Skeletal muscle tissue (tissue), 4 donors: ENCODE data around the gene ABCG4. TPM values are rescaled to one million over a fixed set of nuclear protein-coding genes. Genes with fewer than 3 reads are reported as not detected.

Experiments
- H3K27ac ChIP-seq: one replicate; pipeline ENCODE4 v1.7.0; 2013; ENCODE audit warnings: mild to moderate bottlenecking, low read depth, low read length, inconsistent platforms
- H3K27me3 ChIP-seq, 3 donors: one replicate each; pipeline ENCODE4 v1.7.0; 2013; ENCODE audit warnings: low read length in 3 of 3; ENCODE audit not compliant: control insufficient read depth in 3 of 3, insufficient read depth in 3 of 3
- H3K36me3 ChIP-seq, 3 donors: one replicate each; pipeline ENCODE4 v1.7.0; 2013; ENCODE audit warnings: low read length in 3 of 3; ENCODE audit not compliant: control insufficient read depth in 3 of 3, insufficient read depth in 3 of 3
- H3K4me1 ChIP-seq, 3 donors: one replicate each; pipeline ENCODE4 v1.7.0; 2013; ENCODE audit warnings: low read length in 3 of 3, mild to moderate bottlenecking in 3 of 3; ENCODE audit not compliant: control insufficient read depth in 3 of 3, insufficient read depth in 3 of 3
- H3K4me3 ChIP-seq, 3 donors: one replicate each; pipeline ENCODE4 v1.7.0; 2013; ENCODE audit warnings: low read length in 3 of 3
- H3K9ac ChIP-seq, 3 donors: one replicate each; pipeline ENCODE4 v1.7.0; 2013; ENCODE audit warnings: low read length in 3 of 3, mild to moderate bottlenecking in 3 of 3, moderate library complexity in 2 of 3, low read depth in 1 of 3
- H3K9me3 ChIP-seq, 3 donors: one replicate each; pipeline ENCODE4 v1.7.0; 2013; ENCODE audit warnings: low read length in 3 of 3; ENCODE audit not compliant: control insufficient read depth in 3 of 3
- total RNA-seq: library from RNA; depleted of rRNA; stranded (reverse); fragments of >200 nt; gene quantifications from one replicate; pipeline ENCODE4 v1.2.3, GENCODE V29; 2014
- donor health status: Osteomylitis.

The ABCG4 gene
- total RNA-seq, 1 donor from 2014 or later: under 0.01 TPM

DNA sequence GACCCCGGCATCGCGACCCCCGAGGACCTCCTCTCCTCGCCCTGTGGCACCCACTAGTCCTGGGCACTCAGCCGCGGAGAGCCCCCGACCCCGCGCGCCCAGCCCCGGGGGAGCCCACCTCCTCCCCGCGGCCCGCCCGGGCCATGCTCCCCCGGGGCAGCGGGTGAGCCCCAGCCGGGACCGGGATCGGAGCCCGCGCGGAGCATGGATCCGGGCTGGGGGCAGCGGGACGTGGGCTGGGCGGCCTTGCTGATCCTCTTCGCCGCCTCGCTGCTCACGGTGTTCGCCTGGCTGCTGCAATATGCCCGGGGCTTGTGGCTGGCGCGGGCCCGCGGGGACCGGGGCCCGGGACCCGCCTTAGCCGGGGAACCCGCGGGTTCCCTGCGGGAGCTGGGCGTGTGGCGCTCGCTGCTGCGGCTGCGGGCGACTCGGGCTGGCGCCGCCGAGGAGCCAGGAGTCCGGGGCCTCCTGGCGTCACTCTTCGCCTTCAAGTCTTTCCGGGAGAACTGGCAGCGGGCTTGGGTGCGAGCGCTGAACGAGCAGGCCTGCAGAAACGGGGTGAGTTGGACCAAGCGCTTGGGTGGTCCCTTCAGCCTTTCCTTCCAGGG, 41.2 kb upstream of the ABCG4 start:
- Histone ChIP-seq H3K4me1 (peaks cover 27 to 42% (median 30%) of the 10 kb centered on the region in 3 donors), H3K9ac (peak overlapping the region; percentile 69 to 86 (median 71)), H3K27me3 (no peaks in the 10 kb centered on the region), H3K9me3 (no peaks in the 10 kb centered on the region), H3K36me3 (peaks cover 20 to 25% (median 20%) of the 10 kb centered on the region in 3 donors), H3K27ac (peak overlapping the region; percentile 57), H3K4me3 (peak overlapping the region; percentile 65 to 85 (median 77))

DNA sequence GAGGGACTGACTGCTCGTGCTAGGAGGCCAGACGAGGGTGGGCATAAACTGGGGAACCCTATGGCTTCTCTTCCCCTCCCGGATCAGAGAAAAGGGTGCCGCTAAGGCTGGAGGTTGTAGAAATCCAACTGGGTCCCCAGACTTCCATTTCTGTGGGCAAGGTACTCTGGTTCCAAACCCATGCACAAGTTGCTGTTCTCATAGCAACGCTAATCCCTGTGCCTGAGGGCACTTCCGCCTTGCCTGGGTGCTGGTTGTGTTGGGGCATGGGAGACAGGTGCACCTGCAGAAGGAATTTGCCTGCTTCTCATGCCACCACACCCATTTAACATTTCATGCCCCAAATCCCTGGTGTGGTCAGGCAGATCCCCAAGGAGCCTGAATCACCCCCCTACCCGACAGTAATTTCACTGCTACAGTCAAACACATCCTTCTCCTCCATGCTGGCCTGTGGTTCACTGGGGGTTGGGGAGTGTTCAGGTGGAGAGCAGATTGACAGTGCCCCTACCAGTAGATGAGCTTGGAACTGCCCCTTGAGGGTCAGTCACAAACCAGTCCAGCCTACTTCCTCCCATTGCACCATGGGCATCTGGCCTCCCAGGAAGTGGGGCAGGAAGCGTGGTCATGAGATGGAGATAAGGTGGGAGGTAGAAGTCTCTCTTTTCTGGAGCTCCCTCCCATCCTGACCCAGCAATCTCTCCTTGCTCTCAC, 40.6 kb upstream of the ABCG4 start:
- H3K27ac ChIP-seq: no peak overlapping the region
- peak overlapping the region; percentile 69 to 86 (median 71) for H3K9ac ChIP-seq
- H3K4me1 ChIP-seq: peaks cover 22 to 35% (median 25%) of the 10 kb centered on the region in 3 donors
- H3K4me3 ChIP-seq: peak overlapping the region; percentile 65 to 85 (median 77)
- H3K9me3 ChIP-seq: no peaks in the 10 kb centered on the region
- H3K27me3 ChIP-seq: no peaks in the 10 kb centered on the region
- H3K36me3 ChIP-seq: peaks cover 20 to 28% (median 22%) of the 10 kb centered on the region in 3 donors

DNA sequence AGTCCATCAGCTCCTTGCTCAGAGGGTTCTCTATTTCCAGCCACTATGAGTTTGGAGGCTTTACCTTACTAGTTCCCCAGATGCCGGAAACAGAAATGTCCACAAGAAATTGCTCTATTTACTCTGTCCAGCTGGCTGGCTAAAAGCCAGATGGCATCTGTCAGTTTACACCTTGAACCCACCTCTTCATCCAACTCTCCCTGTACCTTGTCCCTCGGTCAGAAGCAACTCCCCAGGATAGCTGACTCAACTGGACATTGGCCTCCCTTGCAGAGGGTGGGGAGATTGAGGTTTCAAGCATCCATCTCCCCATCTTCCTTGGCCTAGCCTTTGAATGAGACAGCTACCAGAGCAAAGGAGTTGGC, 40.0 kb upstream of the ABCG4 start:
- no peak overlapping the region for H3K27ac ChIP-seq
- H3K36me3 ChIP-seq: peaks cover 24 to 31% (median 25%) of the 10 kb centered on the region in 3 donors
- H3K4me3 ChIP-seq: peak overlapping the region; percentile 31 to 85 (median 77)

DNA sequence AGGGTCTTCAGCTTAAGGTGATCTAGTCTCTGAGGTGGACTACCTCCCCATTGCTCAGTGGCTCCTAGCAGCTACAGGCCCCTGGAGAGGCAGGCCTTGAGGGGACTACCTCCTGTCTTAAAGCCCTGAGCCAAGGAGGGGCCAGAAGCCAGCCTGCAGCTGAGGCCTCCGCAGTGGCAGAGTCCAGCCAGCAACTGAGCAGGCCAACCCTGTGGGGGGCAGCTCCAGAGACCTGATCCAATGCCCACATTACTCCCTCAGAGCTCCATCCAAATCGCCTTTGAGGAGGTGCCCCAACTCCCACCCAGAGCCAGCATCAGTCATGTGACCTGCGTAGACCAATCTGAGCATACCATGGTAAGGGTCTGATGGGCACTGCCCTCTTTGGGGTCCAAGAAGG, 39.0 kb upstream of the ABCG4 start:
- Histone ChIP-seq H3K4me3 (no peak overlapping the region), H3K4me1 (peaks cover 20 to 26% (median 25%) of the 10 kb centered on the region in 3 donors), H3K27me3 (no peaks in the 10 kb centered on the region), H3K36me3 (peaks cover 31 to 39% (median 32%) of the 10 kb centered on the region in 3 donors), H3K27ac (no peak overlapping the region), H3K9me3 (no peaks in the 10 kb centered on the region), H3K9ac (no peak overlapping the region)

More for the DNA sequence above, 40.0 kb upstream of the ABCG4 start:
- peaks cover 20 to 30% (median 25%) of the 10 kb centered on the region in 3 donors for H3K4me1 ChIP-seq
- no peaks in the 10 kb centered on the region for H3K9me3 ChIP-seq
- H3K9ac ChIP-seq: peak overlapping the region in 2 of 3 donors; percentile 68 to 86
- H3K27me3 ChIP-seq: no peaks in the 10 kb centered on the region

DNA sequence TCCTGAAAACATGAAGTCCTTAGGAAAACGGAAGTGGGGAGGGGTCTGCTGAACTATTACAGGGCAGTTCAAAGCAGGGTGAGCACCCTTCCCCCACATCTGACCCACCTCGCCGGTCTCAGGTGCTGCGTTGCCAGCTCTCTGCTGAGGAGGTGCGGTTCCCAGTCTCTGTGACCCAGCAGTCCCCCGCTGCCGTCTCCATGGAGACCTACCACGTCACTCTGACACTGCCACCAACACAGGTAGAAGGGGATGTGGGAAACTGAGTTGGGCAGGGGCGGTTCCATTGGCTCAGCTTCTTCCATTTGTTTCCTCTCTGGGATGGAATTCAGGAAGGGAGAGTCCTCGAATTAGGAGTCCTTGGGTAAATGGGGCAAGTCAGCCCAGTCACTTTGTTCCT, 38.4 kb upstream of the ABCG4 start:
- H3K36me3 ChIP-seq: peaks cover 31 to 39% (median 33%) of the 10 kb centered on the region in 3 donors
- no peak overlapping the region for H3K27ac ChIP-seq
- peaks cover 20 to 26% (median 25%) of the 10 kb centered on the region in 3 donors for H3K4me1 ChIP-seq

DNA sequence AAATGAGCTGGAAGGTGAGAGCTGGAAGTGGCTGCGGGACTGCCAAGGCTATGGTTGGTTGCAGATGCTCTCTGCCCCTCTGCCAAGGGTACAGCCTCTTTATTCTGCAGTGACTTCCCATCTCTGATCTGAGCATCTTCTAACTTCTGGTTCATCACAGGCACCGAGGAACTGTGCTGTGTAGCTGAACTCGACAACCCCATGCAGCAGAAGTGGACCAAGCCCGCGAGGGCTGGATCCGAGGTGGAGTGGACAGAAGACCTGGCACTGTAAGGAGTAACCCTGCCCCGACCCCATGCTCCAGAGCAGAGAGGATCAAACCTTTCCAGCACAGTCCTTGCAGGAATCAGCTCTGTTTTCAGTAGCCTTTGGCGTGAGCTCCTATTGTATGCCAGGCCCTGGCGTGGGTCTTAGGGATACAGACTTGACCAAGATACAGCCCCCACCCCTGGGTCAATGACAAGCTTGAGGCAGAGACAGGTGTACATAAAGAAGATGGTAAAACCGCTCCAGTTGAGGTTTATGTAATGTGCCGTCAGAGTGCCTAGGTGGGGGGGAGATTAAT, 37.4 kb upstream of the ABCG4 start:
- H3K27ac ChIP-seq: no peak overlapping the region
- no peaks in the 10 kb centered on the region for H3K9me3 ChIP-seq
- peaks cover 18 to 24% (median 20%) of the 10 kb centered on the region in 3 donors for H3K4me1 ChIP-seq
- no peak overlapping the region for H3K9ac ChIP-seq
- H3K27me3 ChIP-seq: no peaks in the 10 kb centered on the region
- peaks cover 35 to 45% (median 43%) of the 10 kb centered on the region in 3 donors for H3K36me3 ChIP-seq
- no peak overlapping the region for H3K4me3 ChIP-seq

More for the DNA sequence above, 38.4 kb upstream of the ABCG4 start:
- Histone ChIP-seq H3K27me3 (no peaks in the 10 kb centered on the region), H3K9me3 (no peaks in the 10 kb centered on the region), H3K9ac (no peak overlapping the region), H3K4me3 (no peak overlapping the region)

DNA sequence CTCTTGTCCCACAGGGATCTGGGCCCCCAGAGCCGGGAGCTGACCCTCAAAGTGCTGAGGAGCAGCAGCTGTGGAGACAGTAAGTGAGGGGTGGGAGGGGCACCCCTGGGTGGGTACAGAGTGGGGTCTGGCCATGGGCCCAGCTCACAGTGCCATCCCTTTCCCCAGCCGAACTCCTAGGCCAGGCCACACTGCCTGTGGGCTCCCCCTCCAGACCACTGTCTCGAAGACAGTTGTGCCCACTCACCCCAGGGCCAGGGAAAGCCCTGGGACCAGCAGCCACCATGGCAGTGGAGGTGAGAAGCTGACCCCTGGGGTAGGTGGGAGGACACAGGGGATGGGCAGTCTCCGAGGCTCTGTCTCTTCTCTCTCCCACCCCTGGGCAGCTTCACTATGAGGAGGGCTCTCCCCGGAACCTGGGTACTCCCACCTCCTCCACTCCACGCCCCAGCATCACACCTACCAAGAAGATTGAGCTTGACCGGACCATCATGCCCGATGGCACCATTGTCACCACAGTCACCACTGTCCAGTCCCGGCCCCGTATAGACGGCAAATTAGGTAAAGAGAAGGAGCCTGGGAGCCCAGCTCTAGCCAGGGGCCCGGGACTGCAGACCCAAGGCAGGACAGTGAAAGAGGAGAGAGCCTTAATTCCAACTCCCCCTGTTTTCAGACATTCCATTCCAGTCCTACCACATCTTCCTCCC, 36.4 kb upstream of the ABCG4 start:
- H3K27me3 ChIP-seq: no peaks in the 10 kb centered on the region
- no peak overlapping the region for H3K4me3 ChIP-seq
- H3K9ac ChIP-seq: no peak overlapping the region
- peaks cover 35 to 47% (median 44%) of the 10 kb centered on the region in 3 donors for H3K36me3 ChIP-seq
- peaks cover 12 to 18% (median 15%) of the 10 kb centered on the region in 3 donors for H3K4me1 ChIP-seq
- H3K27ac ChIP-seq: no peak overlapping the region
- H3K9me3 ChIP-seq: no peaks in the 10 kb centered on the region

DNA sequence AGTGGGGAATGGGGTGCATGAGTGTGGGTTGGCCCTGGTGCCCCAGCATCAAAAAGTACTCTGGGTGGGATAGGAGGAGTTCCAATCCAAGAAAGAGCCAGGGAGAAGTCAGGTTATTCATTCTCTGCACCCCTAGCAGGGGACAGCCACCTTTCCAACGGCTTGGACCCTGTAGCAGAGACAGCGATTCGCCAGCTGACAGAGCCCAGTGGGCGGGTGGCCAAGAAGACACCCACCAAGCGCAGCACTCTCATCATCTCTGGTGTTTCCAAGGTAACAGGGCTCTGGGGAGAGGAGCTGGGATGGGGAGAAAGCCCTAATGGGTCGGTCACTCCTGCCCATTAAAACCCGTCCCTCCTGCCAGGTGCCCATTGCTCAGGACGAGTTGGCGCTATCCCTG, 35.1 kb upstream of the ABCG4 start:
- Histone ChIP-seq H3K36me3 (peaks cover 35 to 47% (median 44%) of the 10 kb centered on the region in 3 donors), H3K27me3 (no peaks in the 10 kb centered on the region)

DNA sequence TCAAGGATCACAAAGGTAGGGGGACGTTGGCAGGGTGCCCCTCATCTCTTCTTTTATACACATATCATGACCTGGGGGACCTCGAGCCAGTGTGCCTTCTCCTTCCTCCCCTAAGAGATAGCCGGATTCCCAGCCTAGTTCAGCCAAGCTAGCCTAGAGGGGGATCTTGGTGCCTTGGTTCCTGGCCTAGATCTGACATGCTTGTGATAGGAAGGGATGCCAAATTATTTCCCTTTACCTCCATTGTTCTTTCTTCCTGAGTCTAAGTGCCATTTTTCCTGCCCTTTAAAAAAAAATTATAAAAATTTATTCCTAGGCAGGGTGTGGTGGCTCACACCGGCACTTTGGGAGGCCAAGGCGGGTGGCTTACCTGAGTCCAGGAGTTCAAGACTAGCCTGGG, 34.5 kb upstream of the ABCG4 start:
- Histone ChIP-seq H3K4me3 (no peak overlapping the region), H3K36me3 (peaks cover 35 to 47% (median 44%) of the 10 kb centered on the region in 3 donors), H3K27ac (no peak overlapping the region), H3K27me3 (no peaks in the 10 kb centered on the region), H3K9ac (no peak overlapping the region), H3K9me3 (no peaks in the 10 kb centered on the region), H3K4me1 (no peaks in the 10 kb centered on the region)

More for the DNA sequence above, 35.1 kb upstream of the ABCG4 start:
- H3K9ac ChIP-seq: no peak overlapping the region
- no peaks in the 10 kb centered on the region for H3K9me3 ChIP-seq
- H3K27ac ChIP-seq: no peak overlapping the region
- H3K4me3 ChIP-seq: no peak overlapping the region
- peaks cover 3 to 6% (median 5%) of the 10 kb centered on the region in 3 donors for H3K4me1 ChIP-seq
